Vagina (tissue), 2 donors: Measurements from ENCODE around the gene SULT1B1. TPM values are rescaled to one million over a fixed set of nuclear protein-coding genes. Genes with fewer than 3 reads are reported as not detected.

Source experiments
- DNase-seq, 2 donors: peaks; one replicate each; pipeline ENCODE4 v3.0.0-alpha.2; 2017; ENCODE audit errors: extremely low spot score in 2 of 2
- H3K27ac ChIP-seq: fragments of 200-600 bp; sonication (generic); one replicate; pipeline ENCODE4 v1.5.1; 2019
- H3K27me3 ChIP-seq: fragments of 200-600 bp; sonication (generic); one replicate; pipeline ENCODE4 v1.5.1; 2019
- H3K36me3 ChIP-seq, 2 donors: fragments of 200-600 bp; sonication (generic); one replicate each; pipeline ENCODE4 v1.5.1; 2017 to 2019
- H3K4me1 ChIP-seq: fragments of 200-600 bp; sonication (generic); one replicate; pipeline ENCODE4 v1.5.1; 2019
- H3K4me3 ChIP-seq, 2 donors: fragments of 200-600 bp; sonication (generic); 1 replicate in 1 of 2; 2 replicates in 1 of 2; pipeline ENCODE4 v1.5.1; 2016 to 2019
- H3K9me3 ChIP-seq: fragments of 200-600 bp; sonication (generic); one replicate; pipeline ENCODE4 v1.5.1; 2019
- CTCF ChIP-seq, 3 experiments: fragments of 450-650 bp in 2 of 3; fragments of 200-600 bp in 1 of 3; sonication (generic) in 1 of 3; IDR thresholded peaks; one replicate each; pipeline ENCODE4 v1.5.1; 2017 to 2019; ENCODE audit warnings: antibody characterized with exemption in 3 of 3, mild to moderate bottlenecking in 2 of 3, moderate library complexity in 2 of 3
- POLR2A ChIP-seq, 2 donors: fragments of 450-650 bp; IDR thresholded peaks; one replicate each; pipeline ENCODE4 v1.6.1; 2017; ENCODE audit warnings: antibody characterized with exemption in 2 of 2, mild to moderate bottlenecking in 2 of 2, moderate library complexity in 2 of 2
- POLR2AphosphoS5 ChIP-seq, 2 donors: sonication (generic); formaldehyde crosslinking; IDR thresholded peaks; one replicate each; pipeline ENCODE4 v1.9.0; 2017; ENCODE audit warnings: antibody characterized with exemption in 2 of 2, mild to moderate bottlenecking in 2 of 2, low read depth in 1 of 2; ENCODE audit not compliant: insufficient read depth in 1 of 2
- intact Hi-C: fragments of 100-400 bp; cut with DNase I; formaldehyde crosslinking; loops from one replicate; pipeline ENCODE4 v1.15.1; 2023
- total RNA-seq: library from RNA; depleted of rRNA; stranded (reverse); fragments of >200 nt; gene quantifications from one replicate; pipeline ENCODE4 v1.2.3, GENCODE V29; 2016

The SULT1B1 gene
- total RNA-seq, 1 donor from 2014 or later: 1.7 TPM

DNA sequence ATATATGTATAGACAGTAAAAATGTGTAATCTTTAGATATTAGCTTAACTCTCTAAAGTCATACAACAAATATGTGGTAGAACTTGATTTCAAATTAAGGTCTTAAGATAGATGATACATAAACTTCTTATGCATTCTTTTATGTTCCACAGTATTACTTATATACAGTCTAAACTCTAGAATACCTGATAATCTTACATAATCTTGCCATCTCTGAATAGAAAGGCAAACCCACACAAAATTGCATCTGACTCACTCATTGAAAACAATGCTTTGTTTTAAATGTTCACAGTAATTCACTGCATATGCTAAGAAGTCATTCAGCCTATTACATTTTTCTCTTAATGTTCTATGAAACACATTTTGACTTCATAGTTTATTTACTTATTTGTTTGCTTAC lies 10.1 kb downstream of the SULT1B1 start:
- no peak for DNase-seq
- Histone ChIP-seq H3K4me3 (no peak overlapping the region), H3K27me3 (no peaks in the 10 kb centered on the region), H3K9me3 (no peaks in the 10 kb centered on the region), H3K36me3 (no peaks in the 10 kb centered on the region), H3K4me1 (peaks cover 12% of the 10 kb centered on the region), H3K27ac (no peak overlapping the region)
- no peak for TF ChIP-seq CTCF (IDR thresholded peaks at IDR 0.05)
- intact Hi-C loops: no loop called here

GRCh38 chr4:69749771-69750170 lies 10.6 kb downstream of the SULT1B1 start:
- Histone ChIP-seq H3K36me3 (no peaks in the 10 kb centered on the region), H3K27ac (no peak overlapping the region), H3K4me3 (no peak overlapping the region), H3K9me3 (no peaks in the 10 kb centered on the region), H3K27me3 (no peaks in the 10 kb centered on the region), H3K4me1 (peaks cover 12% of the 10 kb centered on the region)
- intact Hi-C loops: no loop called here
- DNase-seq: no peak
- TF ChIP-seq POLR2AphosphoS5 (IDR thresholded peaks at IDR 0.05; ENCODE audit: insufficient read depth in 1 of 2, low read depth in 1 of 2) (no peak), CTCF (IDR thresholded peaks at IDR 0.05) (no peak), POLR2A (IDR thresholded peaks at IDR 0.05) (no peak)

DNA sequence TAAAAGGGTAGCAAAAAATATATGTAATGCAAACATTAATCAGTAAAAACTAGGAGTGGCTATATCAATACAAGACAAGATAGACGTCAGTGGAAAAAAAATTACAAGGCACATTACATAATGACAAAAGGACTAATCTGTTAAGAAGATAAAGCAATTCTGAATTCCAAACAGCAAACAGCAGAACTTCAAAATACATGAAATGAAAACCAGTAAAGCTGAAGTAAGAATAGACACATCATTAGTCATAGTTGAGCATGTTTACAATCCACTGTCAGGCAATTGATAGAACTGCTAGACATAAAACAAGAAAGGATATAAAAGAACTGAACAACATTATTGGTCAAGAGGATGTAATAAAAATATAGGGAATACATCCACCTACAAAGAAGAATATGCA lies 12.2 kb downstream of the SULT1B1 start:
- intact Hi-C loops: no loop called here
- Histone ChIP-seq H3K4me1 (peaks cover 12% of the 10 kb centered on the region), H3K27ac (no peak overlapping the region), H3K4me3 (no peak overlapping the region), H3K27me3 (no peaks in the 10 kb centered on the region), H3K36me3 (no peaks in the 10 kb centered on the region), H3K9me3 (no peaks in the 10 kb centered on the region)
- peak in 1 of 2 donors; percentile 50 for TF ChIP-seq POLR2AphosphoS5 (IDR thresholded peaks at IDR 0.05; ENCODE audit: insufficient read depth in 1 of 2, low read depth in 1 of 2)
- TF ChIP-seq CTCF (IDR thresholded peaks at IDR 0.05): no peak
- DNase-seq: no peak

DNA sequence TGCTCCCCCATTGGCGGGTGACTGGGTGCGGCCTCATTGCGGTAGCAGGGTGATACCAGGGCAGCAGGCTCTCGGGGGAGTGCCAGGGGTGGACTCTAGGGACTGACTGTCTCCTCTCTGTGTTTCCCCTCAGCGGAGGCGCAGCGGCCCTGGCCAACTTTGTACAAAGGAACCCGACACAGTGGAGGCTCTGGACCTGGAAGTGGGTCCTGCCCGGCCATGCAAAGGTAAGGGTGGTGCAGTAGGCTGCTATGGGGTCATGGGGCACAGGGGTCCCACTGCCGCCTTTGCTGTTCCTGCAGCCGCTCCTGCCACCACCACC lies 16.3 kb downstream of the SULT1B1 start:
- Histone ChIP-seq H3K9me3 (no peaks in the 10 kb centered on the region), H3K4me3 (no peak overlapping the region), H3K27me3 (no peaks in the 10 kb centered on the region), H3K27ac (no peak overlapping the region), H3K36me3 (no peaks in the 10 kb centered on the region), H3K4me1 (no peaks in the 10 kb centered on the region)
- TF ChIP-seq POLR2A (IDR thresholded peaks at IDR 0.05) (no peak), CTCF (IDR thresholded peaks at IDR 0.05) (no peak)
- no peak for DNase-seq
- intact Hi-C loops: no loop called here

DNA sequence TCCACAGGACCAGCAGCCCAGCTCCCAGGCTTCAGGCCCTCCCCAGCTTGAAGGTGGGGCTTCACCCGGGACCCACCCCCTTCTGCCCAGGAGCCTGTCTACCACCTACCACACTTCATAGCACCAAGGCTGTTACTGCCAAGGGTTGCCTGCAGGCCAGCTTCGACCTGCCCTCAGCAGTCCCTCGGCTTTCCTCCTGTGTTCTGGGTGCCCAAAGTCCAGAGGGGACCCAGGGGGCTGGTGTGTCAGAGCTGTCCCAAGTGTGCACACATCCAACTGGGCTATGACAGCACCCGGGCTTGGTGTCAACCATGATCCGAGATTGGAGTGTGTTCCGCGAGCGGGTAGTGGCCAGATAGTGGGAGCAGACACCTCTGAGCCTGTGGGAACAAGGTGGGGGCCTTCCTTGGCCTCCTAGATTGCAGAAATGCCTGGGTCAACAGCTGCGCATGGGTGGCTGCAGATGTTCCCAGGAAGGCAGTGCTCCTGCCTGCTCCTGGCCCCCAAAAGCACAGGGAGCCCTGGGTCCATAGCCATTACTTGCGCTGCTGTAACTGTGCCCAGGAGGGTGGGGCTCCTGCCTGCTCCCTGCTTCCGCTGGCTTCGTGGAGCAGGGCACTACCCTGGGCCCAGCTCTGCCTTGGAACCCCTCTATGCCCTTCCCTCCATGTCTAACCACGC lies 16.8 kb downstream of the SULT1B1 start:
- Histone ChIP-seq H3K9me3 (no peaks in the 10 kb centered on the region), H3K36me3 (no peaks in the 10 kb centered on the region), H3K27ac (no peak overlapping the region), H3K4me1 (no peaks in the 10 kb centered on the region), H3K27me3 (no peaks in the 10 kb centered on the region), H3K4me3 (no peak overlapping the region)
- no peak for DNase-seq
- TF ChIP-seq CTCF (IDR thresholded peaks at IDR 0.05): no peak
- TF ChIP-seq POLR2AphosphoS5 (IDR thresholded peaks at IDR 0.05; ENCODE audit: insufficient read depth in 1 of 2, low read depth in 1 of 2): no peak
- TF ChIP-seq POLR2A (IDR thresholded peaks at IDR 0.05): no peak
- intact Hi-C loops: no loop called here
